Gastroesophageal sphincter (tissue), 4 donors: ENCODE results near the gene SPACA7. TPM values are rescaled to one million over a fixed set of nuclear protein-coding genes. Genes with fewer than 3 reads are reported as not detected.
"Not testable (repeated sequence)": the region's sequence is repeated elsewhere in the genome, so short reads cannot be mapped to it uniquely, and the experiment has no call there.

ENCODE experiments used
- ATAC-seq: fragments of 150-250 bp; one replicate; pipeline ENCODE4 v1.9.1; 2016; ENCODE audit warnings: mild to moderate bottlenecking, moderate library complexity
- H3K27ac ChIP-seq, 4 donors: fragments of 200-600 bp; sonication (generic) in 3 of 4; 1 replicate in 3 of 4; 2 replicates in 1 of 4; pipeline ENCODE4 v1.5.1; 2016 to 2019
- H3K27me3 ChIP-seq: fragments of 200-600 bp; sonication (generic); one replicate; pipeline ENCODE4 v1.5.1; 2019
- H3K36me3 ChIP-seq, 2 donors: fragments of 200-600 bp; sonication (generic); one replicate each; pipeline ENCODE4 v1.5.1; 2019; ENCODE audit warnings: control low read depth in 1 of 2
- H3K4me1 ChIP-seq, 3 donors: fragments of 200-600 bp; sonication (generic); 1 replicate in 2 of 3; 2 replicates in 1 of 3; pipeline ENCODE4 v1.5.1; 2016 to 2019; ENCODE audit warnings: control low read depth in 2 of 3
- H3K4me3 ChIP-seq, 2 donors: fragments of 200-600 bp; sonication (generic); one replicate each; pipeline ENCODE4 v1.5.1; 2019; ENCODE audit warnings: mild to moderate bottlenecking in 1 of 2, moderate library complexity in 1 of 2
- H3K9me3 ChIP-seq, 3 donors: fragments of 200-600 bp; sonication (generic); one replicate each; pipeline ENCODE4 v1.5.1; 2017 to 2019; ENCODE audit warnings: control low read depth in 2 of 3
- EP300 ChIP-seq: sonication (generic); formaldehyde crosslinking; IDR thresholded peaks from one replicate; pipeline ENCODE4 v1.6.1; 2017; ENCODE audit warnings: antibody characterized with exemption, mild to moderate bottlenecking
- POLR2A ChIP-seq, 2 donors: fragments of 450-650 bp; IDR thresholded peaks; one replicate each; pipeline ENCODE4 v1.6.1; 2017; ENCODE audit warnings: antibody characterized with exemption in 2 of 2, mild to moderate bottlenecking in 2 of 2, moderate library complexity in 1 of 2
- POLR2AphosphoS5 ChIP-seq: sonication (generic); formaldehyde crosslinking; IDR thresholded peaks from one replicate; pipeline ENCODE4 v1.6.1; 2017; ENCODE audit warnings: antibody characterized with exemption
- WGBS, 2 donors: methylation state at CpG; one replicate each; pipeline ENCODE4 v1.1.5; 2018; ENCODE audit warnings: low coverage in 1 of 2; 5-methylcytosine and 5-hydroxymethylcytosine counted together
- total RNA-seq, 4 donors: library from RNA; depleted of rRNA; stranded (reverse); fragments of >200 nt; gene quantifications; one replicate each; pipeline ENCODE4 v1.1.0, GENCODE V29; 2016
- TF ChIP-seq, protein P1 (sequence below), 4 experiments: fragments of 200-600 bp in 2 of 4; fragments of 450-650 bp in 2 of 4; sonication (generic) in 1 of 4; IDR thresholded peaks; one replicate each; pipeline ENCODE4 v1.5.1; 2017 to 2019; ENCODE audit warnings: antibody characterized with exemption in 4 of 4, mild to moderate bottlenecking in 2 of 4, moderate library complexity in 2 of 4

SPACA7 gene
- total RNA-seq, 4 donors from 2014 or later, result not detected

DNA sequence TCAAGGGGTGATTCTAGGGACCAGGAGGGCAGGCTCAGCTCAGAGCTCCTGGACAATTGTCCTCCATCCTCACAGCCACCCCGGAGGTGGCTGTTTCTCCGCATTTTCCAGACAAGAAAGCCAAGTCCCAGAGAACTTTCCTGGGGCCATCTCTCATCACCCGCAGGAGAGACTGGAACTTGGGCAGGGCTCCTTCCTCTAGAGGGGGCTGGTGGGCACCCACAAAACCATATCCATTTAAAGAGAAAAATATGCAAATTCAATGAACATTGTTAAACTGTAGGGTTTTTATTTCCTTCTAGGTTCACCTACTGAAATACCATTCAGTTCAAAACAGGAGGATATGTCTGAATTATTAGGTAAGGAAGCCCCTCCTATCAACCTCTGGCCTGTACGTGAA, 16.6 kb downstream of the SPACA7 start:
- Histone ChIP-seq H3K4me3 (no peak overlapping the region), H3K36me3 (no peaks in the 10 kb centered on the region), H3K27me3 (peaks cover 9% of the 10 kb centered on the region), H3K27ac (no peak overlapping the region), H3K9me3 (no peaks in the 10 kb centered on the region), H3K4me1 (no peaks in the 10 kb centered on the region)
- WGBS, 2 donors, result 60% methylated on average over 3 of the region's 4 CpGs; no CpG with 5 or more reads in 1 of the 2 donors
- ATAC-seq, result no peak
- TF ChIP-seq EP300, result no peak

DNA sequence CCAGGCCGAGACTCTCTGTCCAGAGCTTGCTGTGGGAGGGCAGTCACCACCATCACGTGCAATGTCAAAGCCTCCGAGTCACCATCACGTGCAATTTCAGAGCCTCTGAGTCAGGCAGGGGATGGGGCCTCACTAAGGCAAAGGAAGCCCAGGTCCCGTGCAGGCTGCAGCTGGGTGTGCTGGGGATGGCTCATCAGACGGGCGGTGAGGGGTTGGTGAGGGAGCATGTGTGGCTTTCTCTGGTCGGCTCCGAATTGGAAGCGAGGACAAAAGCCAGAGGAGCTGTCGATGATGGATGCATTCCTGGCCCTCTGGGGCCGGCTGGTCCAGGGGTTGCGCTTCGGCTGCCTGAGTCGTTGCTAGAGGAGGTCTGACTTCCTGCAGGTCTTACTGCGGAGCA, 18.9 kb downstream of the SPACA7 start:
- H3K36me3 ChIP-seq, H3K9me3 ChIP-seq, H3K4me3 ChIP-seq, H3K27ac ChIP-seq, H3K4me1 ChIP-seq: not testable (repeated sequence)
- WGBS, 2 donors, result 18 to 58% methylated on average over 2 to 3 of the region's 16 CpGs
- peak; percentile 54 for ATAC-seq
- H3K27me3 ChIP-seq, result peaks cover 20% of the 10 kb centered on the region

DNA sequence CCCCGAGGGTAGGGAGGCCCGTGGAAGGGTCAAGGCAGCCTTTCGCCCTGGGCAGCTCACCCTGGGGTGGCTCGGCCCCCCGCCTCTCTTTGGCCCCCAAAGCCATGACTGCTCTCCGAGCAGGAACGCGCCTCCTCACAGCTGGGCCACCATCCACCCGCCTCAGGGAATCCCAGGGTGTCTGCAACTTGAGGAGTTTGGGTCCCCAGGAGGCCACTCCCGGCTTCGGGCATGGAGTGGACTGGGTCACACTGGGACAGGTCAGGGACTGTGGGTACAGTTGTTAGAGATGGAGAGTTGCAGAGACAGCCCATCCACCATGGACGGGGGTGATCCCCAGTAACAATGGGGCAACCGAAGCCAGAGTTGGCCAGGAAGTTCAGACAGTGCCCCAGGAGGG, 19.8 kb downstream of the SPACA7 start:
- H3K27ac ChIP-seq, ATAC-seq, H3K36me3 ChIP-seq, H3K9me3 ChIP-seq, H3K4me1 ChIP-seq, H3K4me3 ChIP-seq: not testable (repeated sequence)
- no CpG with 5 or more reads among the region's 13 CpGs for whole genome bisulfite sequencing, 2 donors
- peaks cover 20% of the 10 kb centered on the region for H3K27me3 ChIP-seq

DNA sequence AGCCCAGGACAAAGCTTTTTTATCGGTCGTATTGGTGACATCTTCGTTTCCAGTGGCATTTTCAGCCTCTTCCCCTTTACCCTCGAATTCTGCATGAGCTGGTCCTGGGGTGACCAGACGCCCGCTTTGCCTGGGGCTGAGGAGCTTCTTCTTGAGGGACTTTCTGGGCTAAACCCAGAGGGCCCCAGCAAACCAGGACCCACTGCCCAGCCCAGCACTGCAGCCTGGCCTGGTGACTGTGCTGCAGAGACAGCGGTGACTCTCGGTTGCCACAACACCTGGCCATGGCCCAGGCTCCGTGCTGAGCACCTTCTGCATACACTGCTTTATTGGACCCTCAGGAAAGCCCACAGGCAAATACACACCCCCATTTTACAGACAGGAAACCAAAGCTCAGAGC, 21.0 kb downstream of the SPACA7 start:
- Histone ChIP-seq H3K9me3 (no peaks in the 10 kb centered on the region), H3K4me1 (no peaks in the 10 kb centered on the region), H3K27me3 (peaks cover 19% of the 10 kb centered on the region), H3K27ac (no peak overlapping the region), H3K4me3 (no peak overlapping the region), H3K36me3 (no peaks in the 10 kb centered on the region)
- no peak for ATAC-seq
- 98% methylated on average over 5 of the region's 9 CpGs; no CpG with 5 or more reads in 1 of the 2 donors for WGBS, 2 donors
- TF ChIP-seq, protein P1, sequence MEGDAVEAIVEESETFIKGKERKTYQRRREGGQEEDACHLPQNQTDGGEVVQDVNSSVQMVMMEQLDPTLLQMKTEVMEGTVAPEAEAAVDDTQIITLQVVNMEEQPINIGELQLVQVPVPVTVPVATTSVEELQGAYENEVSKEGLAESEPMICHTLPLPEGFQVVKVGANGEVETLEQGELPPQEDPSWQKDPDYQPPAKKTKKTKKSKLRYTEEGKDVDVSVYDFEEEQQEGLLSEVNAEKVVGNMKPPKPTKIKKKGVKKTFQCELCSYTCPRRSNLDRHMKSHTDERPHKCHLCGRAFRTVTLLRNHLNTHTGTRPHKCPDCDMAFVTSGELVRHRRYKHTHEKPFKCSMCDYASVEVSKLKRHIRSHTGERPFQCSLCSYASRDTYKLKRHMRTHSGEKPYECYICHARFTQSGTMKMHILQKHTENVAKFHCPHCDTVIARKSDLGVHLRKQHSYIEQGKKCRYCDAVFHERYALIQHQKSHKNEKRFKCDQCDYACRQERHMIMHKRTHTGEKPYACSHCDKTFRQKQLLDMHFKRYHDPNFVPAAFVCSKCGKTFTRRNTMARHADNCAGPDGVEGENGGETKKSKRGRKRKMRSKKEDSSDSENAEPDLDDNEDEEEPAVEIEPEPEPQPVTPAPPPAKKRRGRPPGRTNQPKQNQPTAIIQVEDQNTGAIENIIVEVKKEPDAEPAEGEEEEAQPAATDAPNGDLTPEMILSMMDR (IDR thresholded peaks at IDR 0.05), result no peak
- TF ChIP-seq POLR2AphosphoS5 (no peak), POLR2A (IDR thresholded peaks at IDR 0.05) (no peak), EP300 (no peak)

DNA sequence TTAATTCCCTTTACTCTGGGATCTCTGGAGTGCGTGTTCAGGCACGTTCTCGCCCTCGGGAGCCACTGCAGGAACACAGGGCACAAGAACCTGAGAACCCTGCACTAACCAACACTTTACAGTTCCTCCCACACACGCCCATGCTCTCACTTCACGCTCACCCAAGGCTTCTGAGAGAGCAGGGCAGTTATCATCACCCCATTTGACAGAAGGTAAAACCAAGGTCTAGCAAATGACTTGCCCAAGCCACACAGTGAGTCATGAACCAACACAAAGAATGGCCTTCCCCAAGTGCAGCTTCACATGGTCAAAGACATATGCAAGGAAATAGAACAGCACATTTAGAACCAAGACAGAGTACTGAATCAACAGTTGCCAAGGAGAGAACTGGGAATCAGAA, 22.2 kb downstream of the SPACA7 start:
- ATAC-seq, H3K27ac ChIP-seq, H3K36me3 ChIP-seq, H3K4me3 ChIP-seq, H3K4me1 ChIP-seq, H3K9me3 ChIP-seq: not testable (repeated sequence)
- WGBS, 2 donors, result no CpG with 5 or more reads among the region's 6 CpGs
- H3K27me3 ChIP-seq, result peaks cover 15% of the 10 kb centered on the region

DNA sequence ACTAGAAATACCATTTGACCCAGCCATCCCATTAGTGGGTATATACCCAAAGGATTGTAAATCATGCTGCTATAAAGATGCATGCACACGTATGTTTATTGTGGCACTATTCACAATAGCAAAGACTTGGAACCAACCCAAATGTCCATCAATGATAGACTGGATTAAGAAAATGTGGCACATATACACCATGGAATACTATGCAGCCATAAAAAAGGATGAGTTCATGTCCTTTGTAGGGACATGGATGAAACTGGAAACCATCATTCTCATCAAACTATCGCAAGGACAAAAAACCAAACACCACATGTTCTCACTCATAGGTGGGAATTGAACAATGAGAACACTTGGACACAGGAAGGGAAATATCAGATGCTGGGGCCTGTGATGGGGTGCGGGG, 33.7 kb downstream of the SPACA7 start:
- ATAC-seq, H3K27ac ChIP-seq, H3K4me1 ChIP-seq, H3K36me3 ChIP-seq, H3K27me3 ChIP-seq, H3K4me3 ChIP-seq: not testable (repeated sequence)
- peaks cover 0 to 37% (median 0%) of the 10 kb centered on the region in 3 donors for H3K9me3 ChIP-seq
- WGBS, 2 donors, result 75 to 94% methylated on average over 2 of the region's 3 CpGs

DNA sequence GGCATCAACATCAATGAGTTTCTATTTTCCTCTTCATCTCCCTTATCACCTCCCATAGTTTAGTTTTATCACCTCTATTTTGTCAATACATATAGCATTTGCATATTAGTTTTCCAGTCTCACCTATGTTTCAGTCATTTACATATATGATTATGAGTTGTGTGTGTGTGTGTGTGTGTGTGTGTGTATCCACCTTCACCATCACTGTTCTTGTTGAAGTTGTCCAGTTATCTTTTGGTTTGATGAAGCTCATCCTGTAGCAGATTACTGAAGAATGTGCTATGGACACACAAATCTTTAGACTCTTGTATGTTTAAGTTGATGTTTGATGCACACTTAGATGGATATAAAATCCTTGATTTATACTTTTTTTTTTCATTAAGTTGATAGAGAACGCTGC, 40.5 kb downstream of the SPACA7 start:
- no peak overlapping the region for H3K27ac ChIP-seq
- no peaks in the 10 kb centered on the region for H3K36me3 ChIP-seq
- no peak for ATAC-seq
- H3K27me3 ChIP-seq, result peaks cover 17% of the 10 kb centered on the region
- no peaks in the 10 kb centered on the region for H3K4me1 ChIP-seq
- H3K4me3 ChIP-seq, result no peak overlapping the region
- peaks cover 0 to 97% (median 0%) of the 10 kb centered on the region in 3 donors for H3K9me3 ChIP-seq
- no peak for TF ChIP-seq POLR2A (IDR thresholded peaks at IDR 0.05)
- TF ChIP-seq EP300, result no peak
- TF ChIP-seq, protein P1 (IDR thresholded peaks at IDR 0.05), result no peak
- TF ChIP-seq POLR2AphosphoS5, result no peak
- 64 to 71% methylated on average over 1 of the region's 1 CpG for WGBS, 2 donors

DNA sequence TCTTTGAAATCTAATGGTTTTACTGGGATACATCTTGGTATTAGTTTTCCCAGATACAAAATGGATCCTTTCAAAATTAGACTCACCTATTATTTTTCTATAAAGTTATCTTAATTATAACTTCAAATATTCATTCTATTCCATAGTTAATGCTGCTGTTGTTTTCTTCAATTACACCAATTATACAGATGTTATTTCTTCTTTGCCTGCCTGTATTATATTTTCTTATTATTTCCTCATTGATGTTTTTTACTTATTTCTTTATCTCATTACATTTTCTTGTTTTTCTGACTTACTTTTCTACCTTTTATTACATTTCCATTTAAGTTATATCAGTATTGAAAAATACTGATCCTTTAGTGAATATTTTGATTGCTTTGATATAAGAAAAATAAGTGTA, 40.9 kb downstream of the SPACA7 start:
- H3K27me3 ChIP-seq, result peaks cover 17% of the 10 kb centered on the region
- no peak overlapping the region for H3K4me3 ChIP-seq
- no peak for ATAC-seq
- H3K9me3 ChIP-seq, result peaks cover 0 to 95% (median 0%) of the 10 kb centered on the region in 3 donors
- H3K4me1 ChIP-seq, result no peaks in the 10 kb centered on the region
- H3K36me3 ChIP-seq, result no peaks in the 10 kb centered on the region
- no peak overlapping the region for H3K27ac ChIP-seq
- TF ChIP-seq, protein P1 (IDR thresholded peaks at IDR 0.05), result no peak
- no peak for TF ChIP-seq EP300
- TF ChIP-seq POLR2AphosphoS5, result no peak
- no peak for TF ChIP-seq POLR2A (IDR thresholded peaks at IDR 0.05)
